Epidermal melanocyte (primary cell): ENCODE results near the gene BEAN1.

ENCODE experiments used
- DNase-seq: peaks from one replicate; pipeline ENCODE4 v3.0.0; 2011; ENCODE audit warnings: low spot score; ENCODE audit not compliant: insufficient read length

Gene BEAN1

DNA sequence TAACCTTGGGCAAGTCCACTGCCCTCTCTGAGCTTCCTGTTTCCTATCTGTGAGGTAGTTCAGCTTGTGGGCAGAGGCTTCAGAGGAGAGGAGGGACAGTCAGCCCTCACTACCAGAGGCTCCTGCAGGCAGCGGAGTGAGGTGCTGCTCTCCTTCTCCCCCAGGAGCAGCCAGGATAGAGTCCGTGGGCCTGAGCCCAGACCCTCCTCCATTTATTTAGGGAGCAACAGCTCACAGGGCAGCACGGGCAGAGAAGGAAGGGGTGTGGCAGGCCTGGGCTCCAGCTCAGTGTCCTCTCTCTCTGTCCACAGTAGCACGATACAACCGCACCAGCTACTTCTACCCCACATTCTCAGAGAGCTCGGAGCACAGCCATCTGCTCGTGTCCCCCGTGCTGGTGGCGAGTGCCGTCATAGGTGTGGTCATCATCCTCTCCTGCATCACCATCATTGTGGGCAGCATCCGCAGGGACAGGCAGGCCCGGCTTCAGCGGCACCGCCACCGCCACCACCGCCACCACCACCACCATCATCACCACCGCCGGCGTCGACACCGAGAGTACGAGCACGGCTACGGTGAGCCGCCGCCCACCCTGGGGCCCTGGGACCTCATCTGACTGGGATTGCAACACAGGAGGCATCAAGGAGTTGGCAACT lies 42.3 kb downstream of the BEAN1 start:
- no peak for DNase-seq

DNA sequence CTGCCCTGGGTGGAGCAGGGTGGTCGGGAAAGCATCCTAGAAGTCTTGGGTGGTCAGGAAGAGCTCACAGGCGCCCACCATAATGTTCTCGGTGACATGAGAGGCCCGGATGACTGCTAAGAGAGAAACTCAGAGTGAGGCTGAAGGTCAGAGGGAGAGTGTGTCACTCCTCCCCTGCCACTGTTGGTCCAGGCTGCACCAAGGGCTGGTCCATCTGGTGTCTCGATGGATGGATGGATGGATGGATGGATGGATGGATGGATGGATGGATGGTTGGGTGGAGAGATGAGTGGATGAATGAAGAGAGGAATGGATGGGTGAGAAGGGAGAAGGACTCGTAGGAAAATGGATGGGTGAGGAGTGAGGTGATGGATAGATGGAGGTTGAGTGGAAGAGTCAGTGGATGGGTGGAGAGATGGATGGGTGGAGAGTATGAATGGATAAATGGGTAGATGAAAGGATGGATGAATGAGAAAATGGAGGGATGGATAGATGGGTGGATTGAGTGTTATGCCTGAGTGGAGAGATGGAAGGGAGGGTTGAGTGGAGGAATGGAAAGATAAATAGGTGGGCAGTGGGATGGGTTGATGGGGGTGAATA lies 43.0 kb downstream of the BEAN1 start:
- no peak for DNase-seq

GRCh38 chr16:66470556-66470955 lies 43.5 kb downstream of the BEAN1 start:
- DNase-seq, result no peak

DNA sequence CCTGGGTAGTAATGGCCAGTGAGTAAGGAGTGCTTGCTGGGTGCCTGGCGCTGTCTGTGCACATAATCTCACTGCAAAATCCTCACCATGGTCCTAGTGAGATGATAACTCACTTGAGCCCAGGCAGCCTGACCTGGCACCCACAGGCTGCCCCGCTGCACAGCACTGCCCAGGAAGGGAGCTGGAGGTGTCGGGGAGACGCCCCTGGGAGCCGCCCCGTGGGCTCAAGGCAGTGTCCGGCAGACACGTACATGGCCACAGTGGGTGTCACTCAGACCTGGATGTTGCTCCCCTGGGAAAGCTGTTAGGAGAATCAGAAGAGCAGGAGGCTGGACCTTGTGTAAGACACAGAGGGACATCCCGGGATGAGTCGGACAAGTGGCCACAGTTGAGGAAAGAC lies 44.2 kb downstream of the BEAN1 start:
- no peak for DNase-seq

GRCh38 chr16:66471716-66472393 lies 44.8 kb downstream of the BEAN1 start:
- DNase-seq, result no peak

DNA sequence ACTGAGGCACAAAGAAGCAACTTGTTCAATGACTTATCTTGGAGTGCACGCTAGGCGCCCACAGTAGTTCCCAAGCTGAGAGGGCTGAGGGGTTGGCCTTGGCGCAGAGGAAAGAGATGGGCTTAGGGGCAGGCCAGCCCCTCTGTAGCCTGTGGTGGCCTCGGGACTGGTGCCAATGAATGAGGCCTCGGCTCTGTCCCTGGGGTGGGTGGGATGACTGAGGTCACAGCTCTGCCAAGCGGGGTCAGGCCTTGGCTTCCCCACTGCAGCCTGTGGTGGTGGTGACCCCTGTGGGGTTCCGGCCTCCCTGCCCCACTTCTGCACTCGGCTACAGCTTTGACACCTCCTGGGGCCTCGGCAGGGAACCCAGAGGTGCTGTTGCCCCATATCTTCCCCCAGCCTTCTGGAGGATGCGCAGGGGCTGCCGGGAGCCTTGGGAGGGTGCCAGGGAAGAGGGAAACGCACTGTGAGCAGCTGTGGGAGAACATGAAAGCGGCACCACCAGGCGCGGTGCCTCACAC lies 46.0 kb downstream of the BEAN1 start:
- no peak for DNase-seq

DNA sequence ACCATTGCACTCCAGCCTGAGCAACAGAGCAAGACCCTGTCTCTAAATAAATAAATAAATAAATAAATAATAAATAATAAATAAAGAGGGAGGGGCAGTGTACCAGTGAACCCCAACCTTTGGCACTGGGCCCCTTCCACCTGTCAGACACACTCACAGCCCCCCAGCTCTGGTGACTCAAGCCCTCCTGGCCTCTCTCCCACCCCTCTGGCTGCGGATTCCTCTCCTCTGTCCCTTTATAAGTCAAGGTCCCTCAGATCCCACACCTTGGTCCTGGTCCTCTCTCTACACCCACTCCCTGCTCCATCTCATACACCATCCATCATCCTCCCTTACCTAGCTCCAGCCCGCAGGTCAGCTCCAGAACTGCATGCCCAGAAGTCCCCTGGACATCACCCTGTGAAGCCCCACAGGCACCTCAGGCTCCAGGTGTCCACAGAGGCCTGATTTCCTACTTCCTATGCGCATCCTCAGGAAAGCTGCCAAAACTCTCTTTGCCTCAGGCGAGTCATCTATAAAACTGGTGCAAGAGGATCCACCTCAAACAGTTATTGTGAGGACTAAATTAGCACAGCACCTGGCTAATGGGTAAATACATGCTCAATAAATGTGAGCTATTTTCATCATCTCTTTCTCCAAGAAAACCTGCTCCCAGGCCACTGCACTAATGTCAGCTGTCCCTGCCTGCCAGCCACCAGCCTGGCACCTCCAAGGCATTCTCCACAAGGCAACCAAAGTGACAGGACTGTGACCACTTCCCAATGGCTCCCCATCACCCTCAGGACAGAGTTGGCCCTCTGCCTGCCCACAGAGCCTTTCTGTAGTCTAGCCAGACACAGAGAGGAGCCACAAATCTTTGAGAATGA lies 46.8 kb downstream of the BEAN1 start:
- DNase-seq, result no peak

DNA sequence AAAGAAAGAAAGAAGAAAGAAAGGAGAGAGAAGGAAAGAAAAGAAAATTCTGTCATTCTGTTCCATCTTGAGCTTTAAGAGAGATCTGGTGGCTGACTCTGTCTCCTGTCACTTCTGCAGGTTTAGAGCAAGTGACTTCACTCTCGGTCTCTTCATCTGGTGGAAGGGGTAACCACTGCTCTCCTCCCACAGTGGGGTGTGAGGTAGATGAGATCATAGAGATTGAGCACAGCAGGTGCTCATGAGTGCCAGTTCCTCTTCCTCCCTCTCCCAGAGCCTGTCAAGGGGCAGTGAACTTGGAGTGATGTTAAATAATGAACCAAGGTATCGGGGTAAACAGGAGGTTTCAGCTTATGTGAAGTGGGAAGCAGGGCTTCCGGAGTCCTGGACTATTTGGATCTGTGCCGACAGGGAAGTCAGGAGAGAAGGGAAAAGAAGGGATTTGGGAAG lies 47.7 kb downstream of the BEAN1 start:
- DNase-seq, result no peak

DNA sequence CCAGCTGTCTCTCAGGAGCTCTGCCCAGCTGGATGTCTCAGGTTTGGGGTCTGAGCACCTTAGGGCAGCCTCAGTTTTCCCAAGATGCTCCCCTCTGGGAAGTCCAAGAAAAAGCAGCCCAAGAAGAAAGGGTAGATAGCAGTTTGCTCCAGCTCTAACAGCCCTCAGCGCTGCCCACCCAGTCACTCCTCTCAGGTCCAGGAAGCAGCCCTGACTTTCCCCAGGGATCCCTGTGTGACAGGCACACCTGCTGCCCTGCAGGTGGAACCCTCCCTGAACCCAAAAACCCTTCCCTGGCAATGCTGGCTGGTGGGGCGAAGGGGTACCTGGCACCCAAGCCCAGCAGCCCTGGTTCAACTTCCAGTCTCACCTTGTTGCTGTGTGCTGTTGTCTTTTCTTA lies 48.1 kb downstream of the BEAN1 start:
- DNase-seq, result no peak

DNA sequence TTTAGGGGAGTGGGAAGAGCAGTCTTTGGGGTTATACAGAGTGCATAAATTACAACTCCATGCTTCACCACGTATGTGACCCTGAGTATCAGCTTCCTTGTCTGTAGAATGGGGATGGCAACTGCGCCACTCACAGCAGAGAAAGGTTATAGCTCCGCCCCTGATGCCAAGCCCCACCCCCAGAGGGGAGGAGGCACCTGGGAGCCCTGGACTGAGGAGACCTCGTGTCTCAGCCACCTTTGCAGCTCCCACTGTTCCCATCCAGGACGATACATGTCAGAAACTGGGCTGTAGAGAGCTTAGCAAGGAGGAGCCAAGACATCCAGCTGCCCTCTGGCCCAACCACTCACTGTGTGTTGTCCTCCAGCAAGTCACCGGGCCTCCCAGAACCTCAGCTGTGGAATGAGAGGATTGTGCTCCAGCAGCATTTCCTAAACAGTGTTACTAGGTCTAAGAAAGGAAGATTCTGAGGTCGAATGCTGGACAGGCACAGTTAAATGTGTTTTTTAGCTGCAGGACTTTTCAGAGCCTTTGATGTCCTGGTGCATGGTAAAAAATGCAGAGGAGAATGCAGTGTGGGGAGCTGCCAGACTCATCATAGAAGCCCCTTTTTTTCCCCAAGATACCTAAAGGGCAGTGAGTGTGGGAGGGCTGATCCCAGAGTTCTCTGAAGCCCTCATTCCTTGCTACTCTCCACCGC lies 49.4 kb downstream of the BEAN1 start:
- DNase-seq, result no peak

DNA sequence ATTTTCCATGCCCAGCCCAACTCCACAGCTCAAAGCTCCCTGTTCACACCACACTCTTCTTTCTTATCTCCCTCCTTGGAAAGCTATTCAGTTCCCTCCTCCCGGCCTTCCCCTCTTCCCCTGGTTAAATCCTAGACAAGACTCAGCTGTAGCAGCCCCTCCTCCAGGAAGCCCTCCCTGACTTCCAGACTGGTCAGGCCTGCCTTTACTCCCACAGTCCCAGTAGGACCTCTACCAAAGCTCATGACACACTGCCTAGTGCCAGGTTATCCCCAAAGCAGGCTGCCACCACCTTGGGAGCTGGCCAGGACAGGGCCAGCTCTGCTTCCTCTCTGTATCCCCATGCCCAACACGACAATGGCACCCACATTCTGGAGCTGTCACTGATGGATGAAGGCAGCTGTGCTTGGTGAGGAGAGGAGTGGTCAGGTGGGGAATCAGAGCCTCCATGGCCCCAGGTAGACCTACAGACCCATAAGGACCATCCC lies 50.0 kb downstream of the BEAN1 start:
- DNase-seq, result no peak

- DNase-seq, result peak; percentile 54
Observed at GRCh38 chr16:66478733-66479511, 51.8 kb downstream of the BEAN1 start.

GRCh38 chr16:66479661-66480264 lies 52.7 kb downstream of the BEAN1 start:
- DNase-seq, result no peak

DNA sequence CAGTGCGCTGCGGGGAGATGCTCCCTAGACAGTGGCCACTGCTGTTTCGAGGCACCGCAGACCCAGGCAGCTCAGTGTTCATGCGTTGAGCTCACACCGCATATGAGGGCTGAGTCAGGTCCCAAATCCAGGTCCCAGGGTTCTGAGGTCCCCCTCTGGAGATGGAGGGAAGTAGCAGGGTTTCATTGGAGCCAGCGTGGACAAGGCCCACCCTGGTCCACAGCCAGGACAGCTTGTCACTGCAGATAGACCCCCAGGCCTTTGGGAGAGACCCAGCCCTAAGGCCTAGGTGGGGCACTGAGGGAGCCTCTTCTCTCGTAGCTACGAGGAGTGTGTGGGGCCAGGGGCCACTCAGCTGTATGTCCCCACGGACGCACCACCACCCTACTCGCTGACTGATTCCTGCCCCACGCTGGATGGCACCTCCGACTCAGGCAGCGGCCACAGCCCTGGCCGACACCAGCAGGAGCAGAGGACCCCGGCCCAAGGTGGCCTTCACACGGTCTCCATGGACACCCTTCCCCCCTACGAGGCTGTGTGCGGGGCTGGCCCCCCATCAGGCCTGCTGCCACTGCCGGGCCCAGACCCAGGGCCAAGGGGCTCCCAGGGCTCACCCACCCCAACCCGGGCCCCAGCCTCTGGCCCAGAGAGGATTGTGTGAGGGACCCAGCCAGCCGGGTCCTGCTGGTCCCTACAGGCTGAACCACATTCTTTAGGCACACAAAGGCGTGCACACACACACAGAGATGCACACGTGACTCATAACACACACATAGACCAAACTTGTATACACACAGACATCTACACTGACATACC lies 53.4 kb downstream of the BEAN1 start:
- no peak for DNase-seq

GRCh38 chr16:66481081-66481942 lies 54.2 kb downstream of the BEAN1 start:
- DNase-seq, result no peak

DNA sequence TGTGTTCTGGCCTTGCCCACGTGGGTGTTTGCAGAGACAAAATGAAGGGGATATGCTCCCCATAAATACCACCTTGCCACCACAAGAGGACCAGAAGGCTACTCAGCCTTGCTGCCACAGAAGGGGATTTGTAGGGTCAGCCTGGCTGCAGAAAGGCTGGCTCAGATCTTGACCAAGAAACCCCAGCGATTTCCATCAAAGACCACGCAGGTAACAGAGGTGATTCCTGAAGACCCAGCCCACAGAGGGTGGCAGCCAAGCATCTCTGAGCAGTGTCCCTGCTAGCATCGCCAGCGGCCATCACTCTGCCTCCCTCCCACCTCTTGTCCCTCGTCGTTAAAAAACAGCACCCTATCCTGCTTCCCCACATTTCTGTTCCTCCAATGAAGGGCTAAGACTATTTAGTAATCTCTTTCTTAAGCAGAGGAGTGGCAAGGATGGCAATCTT lies 54.9 kb downstream of the BEAN1 start:
- DNase-seq, result no peak

- peak; percentile 73 for DNase-seq
Observed at GRCh38 chr16:66483689-66484452, 56.8 kb downstream of the BEAN1 start.
